ENCODE data around the gene BNIP1. TPM values are rescaled to one million over a fixed set of nuclear protein-coding genes. Genes with fewer than 3 reads are reported as not detected.

Gene BNIP1
- polyA plus RNA-seq, 1 donor from 2014 or later, result 23.3 TPM

DNA sequence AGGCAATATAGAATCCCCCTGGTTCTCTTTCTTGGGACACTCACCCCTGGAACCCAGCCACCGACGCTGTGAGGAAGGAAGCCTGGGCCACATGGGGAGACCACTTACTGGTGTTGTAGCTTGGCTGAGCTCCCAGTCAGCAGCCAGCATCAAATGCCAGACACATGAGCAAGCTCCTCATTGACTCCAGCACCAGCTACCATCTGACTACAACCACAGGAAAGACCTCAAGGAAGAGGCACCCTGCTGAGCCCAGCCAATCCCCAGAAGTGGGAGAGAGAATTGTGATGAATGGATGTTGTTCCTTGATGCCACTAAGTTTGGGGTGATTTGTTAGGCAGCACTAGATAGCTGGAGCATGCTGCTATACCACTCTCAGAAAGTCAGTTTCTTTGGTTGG is 36.0 kb downstream of the BNIP1 start:
- Histone ChIP-seq H3K9me2 (ENCODE audit: insufficient read depth, low read length) (no peaks in the 10 kb centered on the region), H3K9me3 (ENCODE audit: low read length) (no peaks in the 10 kb centered on the region), H3K36me3 (ENCODE audit: insufficient read depth, low read length) (no peaks in the 10 kb centered on the region), H3K4me2 (ENCODE audit: low read length) (no peak overlapping the region), H4K20me1 (ENCODE audit: insufficient read depth) (no peaks in the 10 kb centered on the region), H3K27me3 (ENCODE audit: insufficient read depth, low read depth, low read length) (no peaks in the 10 kb centered on the region), H3K9ac (ENCODE audit: low read length) (no peak overlapping the region), H2AFZ (ENCODE audit: low read depth, low read length) (no peak overlapping the region), H3K79me2 (replicated peaks; ENCODE audit: insufficient read depth, low read length) (no peaks in the 10 kb centered on the region), H3K27ac (ENCODE audit: low read length) (no peak overlapping the region), H3K4me3 (ENCODE audit: low read length) (no peak overlapping the region), H3F3A (ENCODE audit: insufficient read depth, low read length, poor library complexity, severe bottlenecking) (no peaks in the 10 kb centered on the region)
- TF ChIP-seq POLR2AphosphoS5 (IDR thresholded peaks at IDR 0.05) (no peak), TAF1 (IDR thresholded peaks at IDR 0.05; ENCODE audit: low read depth) (no peak), EZH2 (IDR thresholded peaks at IDR 0.05; ENCODE audit: borderline replicate concordance, insufficient read depth, low read length, poor library complexity, severe bottlenecking) (no peak)
- TF ChIP-seq, protein P1, sequence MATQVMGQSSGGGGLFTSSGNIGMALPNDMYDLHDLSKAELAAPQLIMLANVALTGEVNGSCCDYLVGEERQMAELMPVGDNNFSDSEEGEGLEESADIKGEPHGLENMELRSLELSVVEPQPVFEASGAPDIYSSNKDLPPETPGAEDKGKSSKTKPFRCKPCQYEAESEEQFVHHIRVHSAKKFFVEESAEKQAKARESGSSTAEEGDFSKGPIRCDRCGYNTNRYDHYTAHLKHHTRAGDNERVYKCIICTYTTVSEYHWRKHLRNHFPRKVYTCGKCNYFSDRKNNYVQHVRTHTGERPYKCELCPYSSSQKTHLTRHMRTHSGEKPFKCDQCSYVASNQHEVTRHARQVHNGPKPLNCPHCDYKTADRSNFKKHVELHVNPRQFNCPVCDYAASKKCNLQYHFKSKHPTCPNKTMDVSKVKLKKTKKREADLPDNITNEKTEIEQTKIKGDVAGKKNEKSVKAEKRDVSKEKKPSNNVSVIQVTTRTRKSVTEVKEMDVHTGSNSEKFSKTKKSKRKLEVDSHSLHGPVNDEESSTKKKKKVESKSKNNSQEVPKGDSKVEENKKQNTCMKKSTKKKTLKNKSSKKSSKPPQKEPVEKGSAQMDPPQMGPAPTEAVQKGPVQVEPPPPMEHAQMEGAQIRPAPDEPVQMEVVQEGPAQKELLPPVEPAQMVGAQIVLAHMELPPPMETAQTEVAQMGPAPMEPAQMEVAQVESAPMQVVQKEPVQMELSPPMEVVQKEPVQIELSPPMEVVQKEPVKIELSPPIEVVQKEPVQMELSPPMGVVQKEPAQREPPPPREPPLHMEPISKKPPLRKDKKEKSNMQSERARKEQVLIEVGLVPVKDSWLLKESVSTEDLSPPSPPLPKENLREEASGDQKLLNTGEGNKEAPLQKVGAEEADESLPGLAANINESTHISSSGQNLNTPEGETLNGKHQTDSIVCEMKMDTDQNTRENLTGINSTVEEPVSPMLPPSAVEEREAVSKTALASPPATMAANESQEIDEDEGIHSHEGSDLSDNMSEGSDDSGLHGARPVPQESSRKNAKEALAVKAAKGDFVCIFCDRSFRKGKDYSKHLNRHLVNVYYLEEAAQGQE (IDR thresholded peaks at IDR 0.05; ENCODE audit: borderline replicate concordance), result no peak

DNA sequence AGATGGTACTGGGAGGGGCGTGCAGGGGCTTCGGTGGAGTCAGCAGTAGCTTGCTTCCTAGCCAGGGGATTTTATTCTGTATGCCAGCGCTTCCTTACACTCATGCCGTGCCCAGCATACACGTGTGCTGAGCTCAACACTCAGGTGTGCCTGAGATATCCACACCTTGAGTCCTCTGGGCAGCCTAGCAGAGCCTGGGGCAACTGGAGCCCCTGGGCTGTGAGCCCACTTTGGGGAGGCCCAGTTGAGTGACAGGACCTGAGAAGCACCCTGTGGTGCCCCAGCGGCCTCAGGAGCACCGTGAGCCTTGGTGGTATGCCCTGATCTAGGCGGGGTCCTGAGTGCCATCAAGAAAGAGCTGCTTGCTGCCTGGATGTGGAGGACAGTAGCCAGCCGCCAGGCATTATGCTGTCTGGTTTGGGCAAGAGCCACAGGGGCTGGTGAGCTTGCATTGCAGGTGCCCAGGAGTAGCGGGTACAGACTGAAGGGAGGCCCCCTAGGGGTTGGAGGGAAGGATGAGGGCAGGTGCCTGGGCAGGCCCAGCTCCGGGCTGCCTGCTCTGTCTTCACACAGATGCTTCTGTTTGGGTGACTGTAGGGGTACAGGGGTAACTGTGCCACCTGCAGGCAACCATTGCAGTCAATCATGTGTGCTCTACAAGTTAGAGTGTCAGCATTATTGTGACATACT is 42.9 kb downstream of the BNIP1 start:
- no peaks in the 10 kb centered on the region for H4K20me1 ChIP-seq (ENCODE audit: insufficient read depth)
- H3K9ac ChIP-seq (ENCODE audit: low read length), result no peak overlapping the region
- no peak overlapping the region for H2AFZ ChIP-seq (ENCODE audit: low read depth, low read length)
- TF ChIP-seq, protein P2, sequence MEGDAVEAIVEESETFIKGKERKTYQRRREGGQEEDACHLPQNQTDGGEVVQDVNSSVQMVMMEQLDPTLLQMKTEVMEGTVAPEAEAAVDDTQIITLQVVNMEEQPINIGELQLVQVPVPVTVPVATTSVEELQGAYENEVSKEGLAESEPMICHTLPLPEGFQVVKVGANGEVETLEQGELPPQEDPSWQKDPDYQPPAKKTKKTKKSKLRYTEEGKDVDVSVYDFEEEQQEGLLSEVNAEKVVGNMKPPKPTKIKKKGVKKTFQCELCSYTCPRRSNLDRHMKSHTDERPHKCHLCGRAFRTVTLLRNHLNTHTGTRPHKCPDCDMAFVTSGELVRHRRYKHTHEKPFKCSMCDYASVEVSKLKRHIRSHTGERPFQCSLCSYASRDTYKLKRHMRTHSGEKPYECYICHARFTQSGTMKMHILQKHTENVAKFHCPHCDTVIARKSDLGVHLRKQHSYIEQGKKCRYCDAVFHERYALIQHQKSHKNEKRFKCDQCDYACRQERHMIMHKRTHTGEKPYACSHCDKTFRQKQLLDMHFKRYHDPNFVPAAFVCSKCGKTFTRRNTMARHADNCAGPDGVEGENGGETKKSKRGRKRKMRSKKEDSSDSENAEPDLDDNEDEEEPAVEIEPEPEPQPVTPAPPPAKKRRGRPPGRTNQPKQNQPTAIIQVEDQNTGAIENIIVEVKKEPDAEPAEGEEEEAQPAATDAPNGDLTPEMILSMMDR (IDR thresholded peaks at IDR 0.05; ENCODE audit: poor library complexity, severe bottlenecking), result no peak
- TF ChIP-seq TAF1 (IDR thresholded peaks at IDR 0.05; ENCODE audit: low read depth), result no peak
- no peak for TF ChIP-seq EZH2 (IDR thresholded peaks at IDR 0.05; ENCODE audit: borderline replicate concordance, insufficient read depth, low read length, poor library complexity, severe bottlenecking)
- no peak for TF ChIP-seq RAD21 (conservative IDR thresholded peaks at IDR 0.05)
- TF ChIP-seq EP300 (conservative IDR thresholded peaks at IDR 0.05; ENCODE audit: poor library complexity, severe bottlenecking), result no peak
- TF ChIP-seq SMC3 (conservative IDR thresholded peaks at IDR 0.05; ENCODE audit: poor library complexity), result no peak
- TF ChIP-seq, protein P1 (IDR thresholded peaks at IDR 0.05; ENCODE audit: borderline replicate concordance), result no peak
- no peak for TF ChIP-seq POLR2AphosphoS5 (IDR thresholded peaks at IDR 0.05)
- TF ChIP-seq MXI1 (conservative IDR thresholded peaks at IDR 0.05; ENCODE audit: poor library complexity, severe bottlenecking), result no peak
- H3F3A ChIP-seq (ENCODE audit: insufficient read depth, low read length, poor library complexity, severe bottlenecking), result no peaks in the 10 kb centered on the region
- H3K36me3 ChIP-seq (ENCODE audit: insufficient read depth, low read length), result no peaks in the 10 kb centered on the region
- no peaks in the 10 kb centered on the region for H3K27me3 ChIP-seq (ENCODE audit: insufficient read depth, low read depth, low read length)
- H3K79me2 ChIP-seq (replicated peaks; ENCODE audit: insufficient read depth, low read length), result no peaks in the 10 kb centered on the region
- H3K9me3 ChIP-seq (ENCODE audit: low read length), result no peaks in the 10 kb centered on the region
- H3K27ac ChIP-seq (ENCODE audit: low read length), result no peak overlapping the region
- H3K9me2 ChIP-seq (ENCODE audit: insufficient read depth, low read length), result no peaks in the 10 kb centered on the region
- H3K4me3 ChIP-seq (ENCODE audit: low read length), result no peak overlapping the region
- no peak overlapping the region for H3K4me2 ChIP-seq (ENCODE audit: low read length)
